Measurements from ENCODE around the gene GPR150.

The GPR150 gene

GRCh38 chr5:95620030-95620869, at the start of gene GPR150:
Gene GPR150 (plus strand): TSS chr5:95620087. CDS start chr5:95620276, 189 bp downstream.
- Mint-ChIP-seq H3K27ac (ENCODE audit: low read depth) (no peak within 1 kb of the TSS), H3K4me3 (peak within 1 kb of the TSS; percentile 82), H3K4me1 (peaks cover 23% of the 10 kb centered on the region), H3K27me3 (no peaks in the 10 kb centered on the region), H3K36me3 (ENCODE audit: insufficient read depth) (peaks cover 3% of the 10 kb centered on the region), H3K9me3 (no peaks in the 10 kb centered on the region)
- peak; percentile 74 for ATAC-seq (replicated peaks; ENCODE audit: extremely low read depth, poor library complexity, severe bottlenecking)
- DNase-seq (ENCODE audit: low spot score in 2 of 2) = peak; percentile 32 to 41

DNA sequence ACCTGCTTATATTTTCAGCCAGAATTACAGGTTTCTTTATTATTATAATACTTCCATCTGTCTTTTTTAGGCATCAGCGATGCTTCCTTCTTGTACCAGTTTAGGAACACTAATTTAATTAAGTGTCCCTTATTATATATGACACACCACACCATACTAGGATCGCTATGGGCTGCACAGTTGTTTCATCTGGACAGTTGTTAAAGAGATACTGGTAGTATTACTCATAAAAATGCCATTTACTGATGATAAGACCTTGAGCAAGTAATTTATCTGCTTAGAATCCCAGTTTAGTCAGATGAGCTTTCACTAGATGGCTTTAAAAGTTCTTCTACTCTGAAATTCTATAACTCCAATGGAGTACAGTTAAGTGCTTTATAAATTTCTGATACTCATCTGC, 47.9 kb upstream of the GPR150 start:
- H3K4me1 Mint-ChIP-seq = peaks cover 10% of the 10 kb centered on the region
- H3K9me3 Mint-ChIP-seq = no peaks in the 10 kb centered on the region
- H3K27me3 Mint-ChIP-seq = no peaks in the 10 kb centered on the region
- ATAC-seq (replicated peaks; ENCODE audit: extremely low read depth, poor library complexity, severe bottlenecking) = no peak
- H3K4me3 Mint-ChIP-seq = no peak overlapping the region
- no peak overlapping the region for H3K27ac Mint-ChIP-seq (ENCODE audit: low read depth)
- peaks cover 14% of the 10 kb centered on the region for H3K36me3 Mint-ChIP-seq (ENCODE audit: insufficient read depth)
- no peak for DNase-seq (ENCODE audit: low spot score in 2 of 2)

- no peak overlapping the region for H3K27ac Mint-ChIP-seq (ENCODE audit: low read depth)
- no peaks in the 10 kb centered on the region for H3K9me3 Mint-ChIP-seq
- peaks cover 1% of the 10 kb centered on the region for H3K36me3 Mint-ChIP-seq (ENCODE audit: insufficient read depth)
- H3K4me3 Mint-ChIP-seq = no peak overlapping the region
- no peaks in the 10 kb centered on the region for H3K27me3 Mint-ChIP-seq
- DNase-seq (ENCODE audit: low spot score in 2 of 2) (no peak), ATAC-seq (replicated peaks; ENCODE audit: extremely low read depth, poor library complexity, severe bottlenecking) (no peak)
- H3K4me1 Mint-ChIP-seq = no peaks in the 10 kb centered on the region
Observed at GRCh38 chr5:95581576-95581975, 38.3 kb upstream of the GPR150 start.

DNA sequence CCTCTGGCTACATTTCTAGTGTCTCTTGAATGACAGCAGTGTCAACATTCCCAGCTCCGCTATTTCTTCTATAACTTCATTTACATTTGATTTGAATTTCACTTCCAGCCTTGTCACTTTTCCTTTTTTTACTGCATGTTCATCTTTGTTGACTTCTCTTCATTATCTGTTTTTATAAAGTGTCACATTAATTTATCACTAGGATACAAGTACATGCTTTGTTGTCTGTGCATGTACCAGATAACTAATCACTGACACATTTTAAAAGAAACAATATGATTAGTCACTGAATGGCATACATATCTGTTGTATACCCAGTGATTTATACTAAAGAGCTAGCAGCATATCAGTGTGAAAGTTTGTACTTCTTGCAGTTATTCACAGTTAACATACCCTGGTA, 35.9 kb upstream of the GPR150 start:
- Mint-ChIP-seq H3K36me3 (ENCODE audit: insufficient read depth) (peaks cover 1% of the 10 kb centered on the region), H3K4me3 (no peak overlapping the region), H3K27me3 (no peaks in the 10 kb centered on the region), H3K27ac (ENCODE audit: low read depth) (no peak overlapping the region), H3K4me1 (no peaks in the 10 kb centered on the region), H3K9me3 (no peaks in the 10 kb centered on the region)
- DNase-seq (ENCODE audit: low spot score in 2 of 2) (no peak), ATAC-seq (replicated peaks; ENCODE audit: extremely low read depth, poor library complexity, severe bottlenecking) (no peak)

DNA sequence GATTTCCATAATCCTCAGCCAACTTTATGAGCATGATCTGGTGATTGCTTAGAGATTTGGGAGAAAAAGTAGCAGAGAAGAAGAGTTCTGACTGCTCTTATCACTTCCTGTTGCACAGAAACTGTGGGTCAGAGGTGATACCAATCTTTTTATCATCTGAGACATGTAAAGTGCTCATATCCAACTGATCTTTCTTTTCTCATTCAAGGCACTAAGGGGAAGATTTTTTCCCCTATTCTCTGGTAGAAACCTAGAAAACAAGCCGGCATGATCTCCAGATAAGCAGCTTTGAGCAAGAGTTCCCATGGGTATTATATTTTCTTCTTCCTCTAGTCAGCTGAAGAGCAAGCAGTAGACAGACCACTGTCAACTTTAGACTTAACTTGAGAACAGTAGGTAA, 29.0 kb upstream of the GPR150 start:
- ATAC-seq (replicated peaks; ENCODE audit: extremely low read depth, poor library complexity, severe bottlenecking) (no peak), DNase-seq (ENCODE audit: low spot score in 2 of 2) (no peak)
- H3K27me3 Mint-ChIP-seq = no peaks in the 10 kb centered on the region
- H3K9me3 Mint-ChIP-seq = no peaks in the 10 kb centered on the region
- no peak overlapping the region for H3K27ac Mint-ChIP-seq (ENCODE audit: low read depth)
- no peak overlapping the region for H3K4me3 Mint-ChIP-seq
- no peaks in the 10 kb centered on the region for H3K36me3 Mint-ChIP-seq (ENCODE audit: insufficient read depth)
- peaks cover 5% of the 10 kb centered on the region for H3K4me1 Mint-ChIP-seq

DNA sequence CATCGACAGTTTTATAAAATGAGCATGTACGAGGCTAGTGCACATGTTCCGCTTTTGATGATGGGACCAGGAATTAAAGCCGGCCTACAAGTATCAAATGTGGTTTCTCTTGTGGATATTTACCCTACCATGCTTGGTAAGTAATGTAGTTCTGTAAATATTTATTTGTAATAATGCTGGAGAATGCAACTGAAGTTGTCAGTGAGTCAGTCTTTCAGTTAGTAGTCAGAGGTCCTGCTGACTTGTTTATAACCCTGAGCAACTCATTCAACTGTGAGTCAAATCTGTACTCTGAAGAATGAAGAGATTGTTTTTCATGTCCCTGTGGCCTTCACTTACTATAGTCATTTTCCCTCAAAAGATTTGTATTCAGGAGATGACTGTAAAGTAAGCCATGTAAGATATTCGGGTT, 28.4 kb upstream of the GPR150 start:
- Mint-ChIP-seq H3K9me3 (no peaks in the 10 kb centered on the region), H3K4me3 (no peak overlapping the region), H3K27ac (ENCODE audit: low read depth) (no peak overlapping the region), H3K4me1 (peaks cover 5% of the 10 kb centered on the region), H3K36me3 (ENCODE audit: insufficient read depth) (no peaks in the 10 kb centered on the region), H3K27me3 (no peaks in the 10 kb centered on the region)
- DNase-seq (ENCODE audit: low spot score in 2 of 2) (no peak), ATAC-seq (replicated peaks; ENCODE audit: extremely low read depth, poor library complexity, severe bottlenecking) (no peak)

DNA sequence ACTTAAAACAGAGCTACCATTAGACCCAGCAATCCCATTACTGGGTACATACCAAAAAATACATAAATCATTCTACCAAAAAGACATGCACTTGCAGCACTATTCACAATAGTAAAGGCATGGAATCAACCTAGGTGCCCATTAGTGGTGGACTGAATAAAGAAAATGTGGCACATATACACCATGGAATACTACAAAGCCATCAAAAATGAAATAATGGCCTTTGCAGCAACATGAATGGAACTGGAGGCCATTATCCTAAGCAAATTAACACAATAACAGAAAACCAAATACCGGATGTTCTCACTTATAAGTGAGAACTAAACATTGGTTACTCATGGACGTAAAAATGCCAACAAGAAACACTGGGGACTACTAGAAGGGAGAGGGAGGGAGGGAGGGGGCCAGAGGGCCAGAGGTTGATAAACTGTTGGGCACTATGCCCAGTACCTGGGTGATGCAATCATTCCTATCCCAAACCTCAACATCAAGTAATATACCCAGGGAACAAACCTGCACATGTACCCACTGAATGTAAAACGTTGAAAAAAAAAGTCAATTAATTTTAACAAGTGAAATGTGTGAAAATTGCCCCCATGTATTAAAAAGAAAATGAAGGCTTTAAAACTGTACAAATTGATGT, 24.5 kb upstream of the GPR150 start:
- ATAC-seq (replicated peaks; ENCODE audit: extremely low read depth, poor library complexity, severe bottlenecking) = no peak
- Mint-ChIP-seq H3K36me3 (ENCODE audit: insufficient read depth) (peaks cover 2% of the 10 kb centered on the region), H3K9me3 (no peaks in the 10 kb centered on the region), H3K4me1 (no peaks in the 10 kb centered on the region), H3K27me3 (no peaks in the 10 kb centered on the region), H3K4me3 (no peak overlapping the region), H3K27ac (ENCODE audit: low read depth) (no peak overlapping the region)
- DNase-seq (ENCODE audit: low spot score in 2 of 2) = no peak

GRCh38 chr5:95599252-95599651, 20.6 kb upstream of the GPR150 start:
- H3K9me3 Mint-ChIP-seq = no peaks in the 10 kb centered on the region
- no peaks in the 10 kb centered on the region for H3K27me3 Mint-ChIP-seq
- ATAC-seq (replicated peaks; ENCODE audit: extremely low read depth, poor library complexity, severe bottlenecking) = no peak
- no peak overlapping the region for H3K27ac Mint-ChIP-seq (ENCODE audit: low read depth)
- no peak for DNase-seq (ENCODE audit: low spot score in 2 of 2)
- no peaks in the 10 kb centered on the region for H3K4me1 Mint-ChIP-seq
- H3K4me3 Mint-ChIP-seq = no peak overlapping the region
- peaks cover 13% of the 10 kb centered on the region for H3K36me3 Mint-ChIP-seq (ENCODE audit: insufficient read depth)

DNA sequence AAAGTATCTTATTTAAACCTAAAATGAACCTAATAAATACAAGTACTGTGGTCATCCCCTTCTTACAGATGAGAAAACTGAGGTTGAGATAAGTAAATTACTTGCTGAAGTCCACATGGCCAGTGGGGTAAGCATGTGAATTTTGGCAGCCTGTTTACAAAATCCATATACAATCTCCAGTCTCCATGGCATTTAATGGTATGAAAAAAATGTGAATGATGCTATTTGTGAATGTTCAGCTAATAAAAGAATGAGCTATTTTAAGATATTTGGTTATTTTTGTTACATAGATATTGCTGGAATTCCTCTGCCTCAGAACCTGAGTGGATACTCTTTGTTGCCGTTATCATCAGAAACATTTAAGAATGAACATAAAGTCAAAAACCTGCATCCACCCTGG, 19.3 kb upstream of the GPR150 start:
- ATAC-seq (replicated peaks; ENCODE audit: extremely low read depth, poor library complexity, severe bottlenecking) (no peak), DNase-seq (ENCODE audit: low spot score in 2 of 2) (no peak)
- H3K4me1 Mint-ChIP-seq = no peaks in the 10 kb centered on the region
- no peak overlapping the region for H3K27ac Mint-ChIP-seq (ENCODE audit: low read depth)
- H3K9me3 Mint-ChIP-seq = no peaks in the 10 kb centered on the region
- no peaks in the 10 kb centered on the region for H3K27me3 Mint-ChIP-seq
- no peak overlapping the region for H3K4me3 Mint-ChIP-seq
- peaks cover 15% of the 10 kb centered on the region for H3K36me3 Mint-ChIP-seq (ENCODE audit: insufficient read depth)

GRCh38 chr5:95605786-95606185, 14.1 kb upstream of the GPR150 start:
- no peak overlapping the region for H3K27ac Mint-ChIP-seq (ENCODE audit: low read depth)
- no peak for DNase-seq (ENCODE audit: low spot score in 2 of 2)
- H3K4me1 Mint-ChIP-seq = no peaks in the 10 kb centered on the region
- no peaks in the 10 kb centered on the region for H3K27me3 Mint-ChIP-seq
- no peaks in the 10 kb centered on the region for H3K9me3 Mint-ChIP-seq
- no peak for ATAC-seq (replicated peaks; ENCODE audit: extremely low read depth, poor library complexity, severe bottlenecking)
- peaks cover 13% of the 10 kb centered on the region for H3K36me3 Mint-ChIP-seq (ENCODE audit: insufficient read depth)
- H3K4me3 Mint-ChIP-seq = no peak overlapping the region

DNA sequence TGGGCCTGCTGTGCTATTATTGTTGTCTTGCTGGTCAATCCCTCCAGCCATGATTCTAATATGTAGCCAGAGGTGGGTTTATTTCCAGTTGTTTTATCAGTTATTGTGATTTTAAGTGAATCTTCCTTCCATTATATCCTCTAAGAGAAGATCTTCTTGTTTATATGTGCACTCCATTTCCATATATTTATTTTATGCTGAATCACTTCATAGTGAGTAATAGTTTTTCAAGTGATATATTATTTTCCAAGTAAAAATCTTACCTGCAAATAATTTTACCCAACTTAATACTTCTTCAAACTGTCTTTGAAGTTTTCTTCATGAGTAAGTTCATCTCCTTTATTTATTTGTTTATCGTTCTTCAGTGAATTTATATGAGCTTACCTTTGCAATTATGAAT, 13.5 kb upstream of the GPR150 start:
- H3K4me1 Mint-ChIP-seq = no peaks in the 10 kb centered on the region

GRCh38 chr5:95609711-95610110, 10.2 kb upstream of the GPR150 start:
- H3K27me3 Mint-ChIP-seq = no peaks in the 10 kb centered on the region
- ATAC-seq (replicated peaks; ENCODE audit: extremely low read depth, poor library complexity, severe bottlenecking) (no peak), DNase-seq (ENCODE audit: low spot score in 2 of 2) (no peak)
- H3K36me3 Mint-ChIP-seq (ENCODE audit: insufficient read depth) = peaks cover 2% of the 10 kb centered on the region
- H3K27ac Mint-ChIP-seq (ENCODE audit: low read depth) = no peak overlapping the region
- H3K4me3 Mint-ChIP-seq = no peak overlapping the region
- no peaks in the 10 kb centered on the region for H3K4me1 Mint-ChIP-seq
- H3K9me3 Mint-ChIP-seq = no peaks in the 10 kb centered on the region

More for the DNA sequence above, 13.5 kb upstream of the GPR150 start:
- DNase-seq (ENCODE audit: low spot score in 2 of 2) = no peak
- no peak for ATAC-seq (replicated peaks; ENCODE audit: extremely low read depth, poor library complexity, severe bottlenecking)
- Mint-ChIP-seq H3K27me3 (no peaks in the 10 kb centered on the region), H3K27ac (ENCODE audit: low read depth) (no peak overlapping the region), H3K9me3 (no peaks in the 10 kb centered on the region), H3K4me3 (no peak overlapping the region), H3K36me3 (ENCODE audit: insufficient read depth) (peaks cover 13% of the 10 kb centered on the region)

GRCh38 chr5:95610546-95610945, 9.3 kb upstream of the GPR150 start:
- Mint-ChIP-seq H3K36me3 (ENCODE audit: insufficient read depth) (peaks cover 2% of the 10 kb centered on the region), H3K27me3 (no peaks in the 10 kb centered on the region), H3K4me3 (no peak overlapping the region), H3K4me1 (no peaks in the 10 kb centered on the region), H3K27ac (ENCODE audit: low read depth) (no peak overlapping the region), H3K9me3 (no peaks in the 10 kb centered on the region)
- DNase-seq (ENCODE audit: low spot score in 2 of 2) = no peak
- ATAC-seq (replicated peaks; ENCODE audit: extremely low read depth, poor library complexity, severe bottlenecking) = no peak
